Activated naive CD8-positive, alpha-beta T cell treated with anti-CD3 and anti-CD28 coated beads for 36 hours (primary cell): ENCODE data around the gene ALPP. TPM values are rescaled to one million over a fixed set of nuclear protein-coding genes. Genes with fewer than 3 reads are reported as not detected.
"Not testable (repeated sequence)": the region's sequence is repeated elsewhere in the genome, so short reads cannot be mapped to it uniquely, and the experiment has no call there.

Source experiments
- DNase-seq: peaks from one replicate; pipeline ENCODE4 v3.0.0; 2021
- H3K27ac Mint-ChIP-seq: one replicate; pipeline ENCODE4 v1.8.0; 2022; ENCODE audit warnings: mild to moderate bottlenecking, moderate library complexity, mixed read lengths
- H3K27me3 Mint-ChIP-seq: one replicate; pipeline ENCODE4 v1.8.0; 2022; ENCODE audit warnings: mild to moderate bottlenecking, mixed read lengths
- H3K36me3 Mint-ChIP-seq: one replicate; pipeline ENCODE4 v1.8.0; 2021; ENCODE audit warnings: mild to moderate bottlenecking, mixed read lengths
- H3K4me1 Mint-ChIP-seq: one replicate; pipeline ENCODE4 v1.8.0; 2021; ENCODE audit warnings: mixed read lengths
- H3K4me3 Mint-ChIP-seq: one replicate; pipeline ENCODE4 v1.8.0; 2022; ENCODE audit warnings: mild to moderate bottlenecking, moderate library complexity, mixed read lengths
- H3K9me3 Mint-ChIP-seq: one replicate; pipeline ENCODE4 v1.8.0; 2022; ENCODE audit warnings: mixed read lengths
- total RNA-seq, 2 experiments: library from RNA; stranded (reverse); gene quantifications; one replicate each; pipeline ENCODE4 v1.2.3, GENCODE V29; 2021

ALPP gene
- total RNA-seq, 2 experiments from 2014 or later: not detected

DNA sequence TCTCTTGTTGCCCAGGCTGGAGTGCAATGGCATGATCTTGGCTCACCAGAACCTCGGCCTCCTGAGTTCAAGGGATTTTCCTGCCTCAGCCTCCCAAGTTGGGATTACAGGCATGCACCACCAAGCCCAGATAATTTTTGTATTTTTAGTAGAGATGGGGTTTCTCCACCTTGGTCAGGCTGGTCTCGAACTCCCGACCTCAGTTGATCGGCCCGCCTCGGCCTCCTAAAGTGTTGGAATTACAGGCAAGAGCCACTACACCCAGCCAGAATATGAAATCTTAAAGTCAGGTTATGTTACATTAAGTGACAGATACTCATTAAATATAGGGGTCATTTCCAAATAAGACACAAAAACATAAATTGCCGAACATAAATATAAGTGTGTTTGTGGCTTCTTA lies 15.9 kb downstream of the ALPP start:
- H3K9me3 Mint-ChIP-seq, H3K4me3 Mint-ChIP-seq, DNase-seq: not testable (repeated sequence)

DNA sequence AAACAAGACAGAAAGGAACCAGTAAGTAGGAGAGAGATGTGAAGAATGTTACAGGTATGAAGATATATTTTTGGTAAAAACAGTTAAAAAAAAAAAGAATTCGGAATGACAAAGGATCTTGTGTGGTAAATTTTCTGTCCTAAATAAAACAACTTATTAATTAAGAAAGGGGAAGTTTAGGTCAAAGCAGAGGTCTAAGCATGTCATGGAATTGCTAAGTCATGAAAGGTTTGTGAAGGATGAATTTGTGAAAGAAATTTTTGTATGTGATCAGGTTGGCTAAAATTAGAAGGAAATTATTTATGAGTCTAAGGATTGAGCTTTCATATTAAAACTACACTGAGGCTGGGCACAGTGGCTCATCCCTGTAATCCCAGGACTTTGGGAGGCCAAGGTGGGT lies 17.0 kb downstream of the ALPP start:
- H3K4me3 Mint-ChIP-seq: no peak overlapping the region
- no peaks in the 10 kb centered on the region for H3K9me3 Mint-ChIP-seq

More for the DNA sequence above, 15.9 kb downstream of the ALPP start:
- H3K36me3 Mint-ChIP-seq, H3K4me1 Mint-ChIP-seq, H3K27ac Mint-ChIP-seq: not testable (repeated sequence)
- H3K27me3 Mint-ChIP-seq: peaks cover 32% of the 10 kb centered on the region

DNA sequence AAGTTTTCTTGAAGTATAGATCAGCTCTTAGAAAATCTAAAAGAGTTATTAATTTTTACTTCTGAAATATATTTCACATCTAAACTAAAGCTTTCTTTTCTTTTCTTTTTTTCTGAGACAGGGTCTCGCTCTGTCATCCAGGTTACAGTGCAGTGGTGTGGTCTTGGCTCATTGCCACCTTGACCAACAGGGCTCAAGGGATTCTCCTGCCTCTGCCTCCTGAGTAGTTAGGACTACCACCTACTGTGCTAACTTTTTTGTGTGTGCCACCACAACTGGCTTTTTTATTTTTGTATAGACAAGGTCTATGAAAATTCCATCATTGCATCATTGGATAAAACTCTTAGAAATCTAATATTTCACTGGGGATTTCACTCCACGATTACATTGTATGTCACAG lies 18.1 kb downstream of the ALPP start:
- Mint-ChIP-seq H3K27ac (no peak overlapping the region), H3K9me3 (no peaks in the 10 kb centered on the region), H3K4me1 (no peaks in the 10 kb centered on the region), H3K27me3 (peaks cover 23% of the 10 kb centered on the region), H3K36me3 (no peaks in the 10 kb centered on the region), H3K4me3 (no peak overlapping the region)
- DNase-seq: no peak

More for the DNA sequence above, 17.0 kb downstream of the ALPP start:
- Mint-ChIP-seq H3K27ac (no peak overlapping the region), H3K27me3 (peaks cover 29% of the 10 kb centered on the region), H3K36me3 (no peaks in the 10 kb centered on the region), H3K4me1 (no peaks in the 10 kb centered on the region)
- DNase-seq: no peak

DNA sequence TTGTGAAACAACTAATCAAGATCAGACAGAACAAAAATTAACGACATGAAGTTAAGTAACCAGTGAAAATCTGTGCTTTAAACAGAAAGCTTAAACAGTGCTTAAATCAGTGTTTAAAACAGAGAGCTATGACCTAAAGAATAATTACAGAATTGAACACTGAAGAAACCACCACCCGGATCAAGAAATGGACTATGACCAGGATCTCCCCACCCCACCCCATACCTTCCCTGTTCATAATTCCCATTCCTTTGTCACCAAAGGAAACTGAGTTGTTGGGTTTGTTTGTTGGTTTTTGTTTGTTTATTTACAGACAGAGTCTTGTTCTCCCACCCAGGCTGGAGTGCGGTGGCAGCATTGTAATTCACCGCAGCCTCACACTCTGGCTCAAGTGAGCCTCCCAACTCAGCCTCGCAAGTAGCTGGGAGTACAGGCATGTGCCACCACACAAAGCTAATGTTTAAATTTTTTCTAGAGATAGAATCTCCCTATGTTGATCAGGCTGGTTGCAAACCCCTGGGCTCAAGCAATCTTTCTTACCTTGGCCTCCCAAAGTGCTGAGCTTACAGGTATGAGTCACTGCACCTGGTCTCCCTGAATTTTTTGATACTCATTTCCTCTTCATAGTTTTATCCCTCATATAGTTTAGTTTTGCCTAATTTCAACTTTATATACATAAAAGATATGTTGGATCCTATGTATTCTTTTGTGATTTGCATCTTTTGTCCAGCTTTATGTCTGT lies 19.9 kb downstream of the ALPP start:
- peaks cover 18% of the 10 kb centered on the region for H3K27me3 Mint-ChIP-seq
- DNase-seq: no peak
- H3K27ac Mint-ChIP-seq: no peak overlapping the region
- H3K36me3 Mint-ChIP-seq: no peaks in the 10 kb centered on the region
- H3K4me1 Mint-ChIP-seq: no peaks in the 10 kb centered on the region
- H3K9me3 Mint-ChIP-seq: no peaks in the 10 kb centered on the region
- H3K4me3 Mint-ChIP-seq: no peak overlapping the region

DNA sequence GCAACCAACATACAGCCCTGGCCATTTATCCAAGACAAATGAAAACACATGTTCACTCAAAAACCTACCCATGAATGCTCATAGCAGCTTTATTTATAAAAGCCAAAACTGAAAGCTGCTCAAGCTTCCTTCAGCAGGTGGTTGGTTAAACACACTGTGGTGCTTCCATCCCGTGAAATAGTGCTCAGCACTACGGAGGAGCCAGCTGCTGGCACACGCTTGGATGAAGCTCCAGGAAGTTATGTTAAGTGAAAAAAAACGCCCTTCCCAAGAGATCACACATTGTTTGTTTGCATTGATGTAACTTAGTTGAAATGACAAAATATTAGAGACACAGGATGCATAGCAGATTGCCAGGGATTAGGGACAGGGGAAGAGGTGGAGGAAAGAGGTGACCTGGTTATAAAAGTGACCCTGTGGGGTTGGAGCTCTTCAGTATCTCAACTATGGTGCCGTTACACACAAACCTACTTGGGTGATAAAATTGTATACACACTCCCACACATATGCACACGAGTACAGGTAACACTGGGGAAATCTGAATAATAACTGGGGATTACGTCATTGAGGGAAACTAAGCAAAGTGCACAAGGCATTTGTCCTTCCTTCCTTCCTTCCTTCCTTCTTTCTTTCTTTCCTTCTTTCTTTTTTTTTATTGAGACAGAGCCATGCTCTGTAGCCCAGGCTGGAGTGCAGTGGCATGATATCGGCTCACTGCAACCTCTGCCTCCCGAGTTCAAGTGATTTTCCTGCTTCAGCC lies 21.9 kb downstream of the ALPP start:
- DNase-seq: no peak
- Mint-ChIP-seq H3K9me3 (no peaks in the 10 kb centered on the region), H3K27ac (no peak overlapping the region), H3K36me3 (no peaks in the 10 kb centered on the region), H3K4me1 (no peaks in the 10 kb centered on the region), H3K27me3 (peaks cover 15% of the 10 kb centered on the region), H3K4me3 (no peak overlapping the region)

DNA sequence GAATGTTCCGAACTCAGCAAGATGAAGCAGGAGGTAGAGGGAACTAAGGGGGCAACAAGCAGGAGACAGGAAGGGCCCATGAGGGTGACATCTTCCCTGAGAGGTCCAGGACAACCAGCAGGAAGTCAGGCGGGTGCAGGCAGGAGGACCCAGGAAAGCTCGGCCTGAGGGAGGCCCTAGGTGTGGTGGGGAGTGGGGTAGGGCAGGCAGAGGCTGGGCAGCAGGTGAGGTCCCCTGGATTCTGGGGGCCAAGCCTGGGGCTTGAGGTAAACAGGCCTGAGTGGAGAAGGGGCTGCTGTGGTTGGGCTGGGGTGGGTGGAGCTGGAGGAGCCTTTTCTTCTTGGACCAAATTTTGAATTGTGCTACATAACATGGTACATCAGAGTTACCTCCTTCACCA lies 24.0 kb downstream of the ALPP start:
- Mint-ChIP-seq H3K4me3 (no peak overlapping the region), H3K27me3 (peaks cover 6% of the 10 kb centered on the region), H3K27ac (no peak overlapping the region), H3K36me3 (no peaks in the 10 kb centered on the region), H3K4me1 (no peaks in the 10 kb centered on the region), H3K9me3 (no peaks in the 10 kb centered on the region)
- DNase-seq: no peak

DNA sequence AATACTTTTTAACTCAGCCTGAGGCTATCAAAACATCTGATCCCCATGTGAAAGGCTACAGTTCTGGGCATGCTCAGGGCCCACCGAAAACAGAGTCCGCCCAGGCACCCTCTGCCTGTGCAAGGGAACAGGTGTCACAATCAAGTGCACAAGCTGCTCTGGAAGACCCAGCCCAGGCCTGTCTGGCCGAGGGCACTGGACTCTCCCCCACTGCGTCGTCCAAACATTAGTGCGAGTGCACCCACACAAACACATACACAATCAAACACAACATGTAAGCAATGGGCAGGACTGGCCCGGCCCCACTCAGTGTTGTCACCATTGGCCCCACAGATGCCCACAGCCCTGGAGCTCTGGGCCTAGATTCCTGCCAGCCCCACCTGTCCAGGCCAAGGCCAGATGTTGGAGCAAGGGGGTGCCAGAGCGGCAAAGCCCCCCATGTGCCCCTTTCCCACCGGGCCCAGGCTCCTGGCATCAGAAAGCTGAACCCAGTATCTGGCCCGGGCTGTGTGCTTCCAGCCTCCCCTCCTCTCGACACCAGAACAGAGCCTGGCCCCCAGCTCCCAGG lies 27.5 kb downstream of the ALPP start:
- no peak overlapping the region for H3K27ac Mint-ChIP-seq

DNA sequence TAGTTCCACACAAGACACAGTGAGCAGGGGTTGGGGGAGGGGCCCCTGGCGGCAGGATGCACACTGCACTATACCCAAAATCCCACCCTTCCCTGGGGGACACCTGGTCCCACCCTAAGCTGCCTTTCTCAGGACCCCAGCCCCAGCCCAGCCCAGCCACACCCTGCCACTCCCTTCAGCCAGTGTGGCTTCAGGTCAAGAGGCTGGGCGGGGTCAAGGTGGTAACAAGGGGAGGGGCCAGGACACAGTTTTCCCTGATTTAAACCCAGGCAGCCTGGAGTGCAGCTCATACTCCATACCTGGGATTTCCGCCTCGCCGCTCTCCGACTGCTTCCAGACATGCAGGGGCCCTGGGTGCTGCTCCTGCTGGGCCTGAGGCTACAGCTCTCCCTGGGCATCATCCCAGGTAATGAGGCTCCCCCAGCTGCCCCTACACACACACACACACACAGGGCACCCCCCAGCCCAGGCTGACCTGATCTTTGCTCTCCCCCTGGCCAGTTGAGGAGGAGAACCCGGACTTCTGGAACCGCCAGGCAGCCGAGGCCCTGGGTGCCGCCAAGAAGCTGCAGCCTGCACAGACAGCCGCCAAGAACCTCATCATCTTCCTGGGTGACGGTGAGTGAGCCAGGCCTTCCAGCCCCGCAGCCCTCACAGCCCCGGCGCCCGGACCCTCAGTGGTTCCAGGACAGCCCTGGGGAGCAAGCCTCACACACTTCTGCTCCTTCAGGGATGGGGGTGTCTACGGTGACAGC lies 28.2 kb downstream of the ALPP start, which contains the start of gene ALPG:
Gene ALPG, plus strand, starts transcription at position 289 of the 755 bp plus-strand sequence. Its CDS starts 51 bp downstream, at position 340.
- Mint-ChIP-seq H3K4me1 (no peaks in the 10 kb centered on the region), H3K4me3 (no peak within 1 kb of the TSS), H3K36me3 (no peaks in the 10 kb centered on the region), H3K27me3 (peaks cover 11% of the 10 kb centered on the region), H3K9me3 (no peaks in the 10 kb centered on the region), H3K27ac (no peak within 1 kb of the TSS)
- DNase-seq: no peak

More for the DNA sequence above, 27.5 kb downstream of the ALPP start:
- H3K27me3 Mint-ChIP-seq: peaks cover 6% of the 10 kb centered on the region
- no peaks in the 10 kb centered on the region for H3K4me1 Mint-ChIP-seq
- no peak for DNase-seq
- H3K36me3 Mint-ChIP-seq: no peaks in the 10 kb centered on the region
- no peak overlapping the region for H3K4me3 Mint-ChIP-seq
- H3K9me3 Mint-ChIP-seq: no peaks in the 10 kb centered on the region

DNA sequence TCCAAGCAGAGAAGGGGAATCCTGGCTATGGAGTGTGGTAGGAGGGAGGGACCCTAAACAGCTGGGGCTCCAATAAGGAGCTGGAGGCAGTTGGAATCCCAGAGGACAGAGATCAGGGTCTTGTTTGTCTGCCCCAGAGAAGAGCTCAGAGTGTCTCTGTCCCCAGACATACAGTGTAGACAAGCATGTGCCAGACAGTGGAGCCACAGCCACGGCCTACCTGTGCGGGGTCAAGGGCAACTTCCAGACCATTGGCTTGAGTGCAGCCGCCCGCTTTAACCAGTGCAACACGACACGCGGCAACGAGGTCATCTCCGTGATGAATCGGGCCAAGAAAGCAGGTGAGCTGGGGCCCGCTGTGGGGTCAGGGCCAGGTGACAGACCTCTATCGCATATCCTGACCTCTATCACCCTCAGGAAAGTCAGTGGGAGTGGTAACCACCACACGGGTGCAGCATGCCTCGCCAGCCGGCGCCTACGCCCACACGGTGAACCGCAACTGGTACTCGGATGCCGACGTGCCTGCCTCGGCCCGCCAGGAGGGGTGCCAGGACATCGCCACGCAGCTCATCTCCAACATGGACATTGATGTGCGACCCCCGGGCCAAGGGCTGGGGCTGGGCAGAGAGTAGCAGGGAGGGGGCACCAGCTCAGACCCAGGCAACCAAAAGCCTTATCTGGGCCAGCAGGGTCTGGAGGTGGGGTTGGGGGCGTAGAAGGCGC lies 29.0 kb downstream of the ALPP start:
- peaks cover 14% of the 10 kb centered on the region for H3K27me3 Mint-ChIP-seq
- not testable (repeated sequence) for DNase-seq, H3K9me3 Mint-ChIP-seq, H3K27ac Mint-ChIP-seq, H3K4me3 Mint-ChIP-seq, H3K36me3 Mint-ChIP-seq, H3K4me1 Mint-ChIP-seq

DNA sequence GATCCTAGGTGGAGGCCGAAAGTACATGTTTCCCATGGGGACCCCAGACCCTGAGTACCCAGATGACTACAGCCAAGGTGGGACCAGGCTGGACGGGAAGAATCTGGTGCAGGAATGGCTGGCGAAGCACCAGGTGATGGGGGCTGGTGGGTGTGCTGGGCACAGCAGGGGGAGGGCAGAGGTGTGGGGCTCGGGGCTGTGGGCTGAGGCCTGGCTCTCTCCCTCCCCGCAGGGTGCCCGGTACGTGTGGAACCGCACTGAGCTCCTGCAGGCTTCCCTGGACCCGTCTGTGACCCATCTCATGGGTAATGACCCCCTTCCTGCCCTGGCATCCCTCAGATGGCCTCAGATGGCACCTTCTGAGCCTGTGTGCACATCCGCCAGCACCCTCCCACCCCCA lies 29.7 kb downstream of the ALPP start:
- not testable (repeated sequence) for H3K36me3 Mint-ChIP-seq

DNA sequence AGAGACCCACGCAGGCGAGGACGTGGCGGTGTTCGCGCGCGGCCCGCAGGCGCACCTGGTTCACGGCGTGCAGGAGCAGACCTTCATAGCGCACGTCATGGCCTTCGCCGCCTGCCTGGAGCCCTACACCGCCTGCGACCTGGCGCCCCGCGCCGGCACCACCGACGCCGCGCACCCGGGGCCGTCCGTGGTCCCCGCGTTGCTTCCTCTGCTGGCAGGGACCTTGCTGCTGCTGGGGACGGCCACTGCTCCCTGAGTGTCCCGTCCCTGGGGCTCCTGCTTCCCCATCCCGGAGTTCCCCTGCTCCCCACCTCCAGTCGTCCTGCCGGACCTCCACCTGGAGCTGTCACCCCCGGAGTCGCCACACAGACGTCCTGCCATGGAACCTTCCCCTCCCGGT lies 31.1 kb downstream of the ALPP start:
- not testable (repeated sequence) for H3K4me3 Mint-ChIP-seq, H3K36me3 Mint-ChIP-seq, H3K27ac Mint-ChIP-seq, DNase-seq, H3K9me3 Mint-ChIP-seq
- peaks cover 32% of the 10 kb centered on the region for H3K27me3 Mint-ChIP-seq
- H3K4me1 Mint-ChIP-seq: peaks cover 16% of the 10 kb centered on the region

More for the DNA sequence above, 29.7 kb downstream of the ALPP start:
- H3K4me1 Mint-ChIP-seq: peaks cover 12% of the 10 kb centered on the region
- H3K27ac Mint-ChIP-seq, DNase-seq, H3K4me3 Mint-ChIP-seq, H3K9me3 Mint-ChIP-seq: not testable (repeated sequence)
- peaks cover 20% of the 10 kb centered on the region for H3K27me3 Mint-ChIP-seq

DNA sequence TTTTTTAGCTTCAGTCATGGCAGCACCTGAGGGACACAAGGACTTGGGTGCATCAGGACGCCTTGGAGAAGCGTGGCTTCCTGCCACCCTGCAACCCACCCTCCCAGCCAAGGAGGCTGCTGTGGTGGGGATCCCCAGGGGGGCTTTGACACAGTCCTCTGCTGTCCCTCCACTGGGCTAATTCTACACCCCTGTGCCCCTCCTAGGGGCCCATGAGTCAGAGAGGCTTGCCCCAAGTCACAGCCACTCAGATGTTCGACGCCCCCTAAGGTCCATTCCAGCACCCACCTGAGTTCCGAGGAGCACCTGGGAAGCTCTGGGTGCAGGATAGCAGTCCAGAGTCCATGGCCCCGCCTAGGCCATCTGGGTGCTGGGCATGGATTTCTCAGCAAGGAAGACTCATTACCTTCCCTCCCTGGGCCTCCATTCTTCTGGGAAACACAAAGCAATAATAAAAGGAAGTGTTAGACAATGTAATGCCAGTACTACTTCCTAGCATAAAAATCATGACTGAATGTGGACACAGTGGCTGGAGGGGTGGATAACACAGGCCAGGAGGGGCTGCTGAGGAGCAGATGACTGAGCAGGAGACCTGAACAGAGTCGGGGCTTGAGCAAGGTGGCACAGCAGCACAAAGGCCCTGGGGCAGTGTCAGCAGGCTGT lies 31.8 kb downstream of the ALPP start:
- H3K9me3 Mint-ChIP-seq: no peaks in the 10 kb centered on the region
- H3K27ac Mint-ChIP-seq: no peak overlapping the region
- H3K4me1 Mint-ChIP-seq: peaks cover 16% of the 10 kb centered on the region
- no peaks in the 10 kb centered on the region for H3K36me3 Mint-ChIP-seq
- H3K4me3 Mint-ChIP-seq: no peak overlapping the region
- DNase-seq: no peak
- H3K27me3 Mint-ChIP-seq: peaks cover 32% of the 10 kb centered on the region

DNA sequence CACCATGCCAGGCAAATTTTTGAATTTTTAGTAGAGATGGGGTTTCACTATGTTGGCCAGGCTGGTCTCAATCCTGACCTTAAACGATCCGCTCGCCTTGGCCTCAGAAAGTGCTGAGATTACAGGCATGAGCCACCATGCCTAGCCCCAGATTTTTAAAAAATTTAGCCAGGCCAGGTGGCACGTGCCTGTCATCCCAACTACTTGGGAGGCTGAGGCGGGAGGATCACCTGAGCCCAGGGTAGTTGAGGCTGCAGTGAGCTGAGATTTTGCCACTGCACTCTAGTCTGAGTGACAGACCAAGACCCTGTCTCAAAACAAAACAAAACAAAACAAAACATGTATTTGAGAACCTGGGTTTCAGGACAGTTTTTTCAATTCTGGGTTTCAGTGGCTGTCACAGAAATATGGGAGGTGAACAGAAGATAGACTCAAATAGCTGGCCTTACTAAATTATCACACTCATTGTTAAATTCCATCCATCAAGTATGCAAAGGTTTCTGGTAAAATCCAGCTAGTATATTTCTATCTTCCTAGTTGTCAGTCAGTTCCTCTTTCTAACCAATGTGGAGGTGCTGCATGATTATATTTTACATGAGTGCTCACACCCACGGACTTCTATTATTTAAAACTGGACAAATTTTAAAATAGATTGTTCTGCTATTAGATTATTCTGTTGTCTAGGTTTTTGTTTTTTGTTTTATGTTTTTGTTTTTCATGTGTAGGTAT lies 33.5 kb downstream of the ALPP start:
- DNase-seq: no peak
- H3K4me3 Mint-ChIP-seq: no peak overlapping the region
- no peaks in the 10 kb centered on the region for H3K36me3 Mint-ChIP-seq
- H3K27me3 Mint-ChIP-seq: peaks cover 45% of the 10 kb centered on the region
- no peaks in the 10 kb centered on the region for H3K9me3 Mint-ChIP-seq
- H3K27ac Mint-ChIP-seq: no peak overlapping the region
- peaks cover 16% of the 10 kb centered on the region for H3K4me1 Mint-ChIP-seq
